ENCODE data around the gene CAPZB. TPM values are rescaled to one million over a fixed set of nuclear protein-coding genes. Genes with fewer than 3 reads are reported as not detected.

Gene CAPZB
- total RNA-seq, 4 donors from 2014 or later: 107 to 210 (median 119) TPM

DNA sequence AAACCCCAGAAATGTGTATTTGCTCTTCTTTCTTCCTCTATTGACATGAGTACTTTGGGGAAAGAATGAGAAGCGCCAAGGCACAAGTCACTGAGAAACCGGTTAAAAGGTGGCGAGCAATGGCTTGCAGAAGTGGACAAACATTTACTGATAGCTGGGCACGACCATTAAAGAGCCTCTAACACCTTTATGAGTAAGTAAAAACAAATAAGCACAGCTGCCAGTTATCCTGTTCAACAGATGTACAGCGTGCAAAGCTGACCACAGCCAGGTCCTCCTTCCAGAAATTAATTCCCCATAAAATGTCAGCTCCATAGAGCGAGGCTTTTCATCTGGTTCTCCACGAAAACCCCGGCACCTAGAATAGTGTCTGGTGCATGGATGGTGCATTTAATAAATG lies 72.7 kb downstream of the CAPZB start:
- H3K9me3 ChIP-seq: no peaks in the 10 kb centered on the region
- peaks cover 0 to 14% (median 0%) of the 10 kb centered on the region in 3 donors for H3K36me3 ChIP-seq
- H3K4me1 ChIP-seq: peaks cover 0 to 50% (median 4%) of the 10 kb centered on the region in 4 donors
- TF ChIP-seq, protein P1, sequence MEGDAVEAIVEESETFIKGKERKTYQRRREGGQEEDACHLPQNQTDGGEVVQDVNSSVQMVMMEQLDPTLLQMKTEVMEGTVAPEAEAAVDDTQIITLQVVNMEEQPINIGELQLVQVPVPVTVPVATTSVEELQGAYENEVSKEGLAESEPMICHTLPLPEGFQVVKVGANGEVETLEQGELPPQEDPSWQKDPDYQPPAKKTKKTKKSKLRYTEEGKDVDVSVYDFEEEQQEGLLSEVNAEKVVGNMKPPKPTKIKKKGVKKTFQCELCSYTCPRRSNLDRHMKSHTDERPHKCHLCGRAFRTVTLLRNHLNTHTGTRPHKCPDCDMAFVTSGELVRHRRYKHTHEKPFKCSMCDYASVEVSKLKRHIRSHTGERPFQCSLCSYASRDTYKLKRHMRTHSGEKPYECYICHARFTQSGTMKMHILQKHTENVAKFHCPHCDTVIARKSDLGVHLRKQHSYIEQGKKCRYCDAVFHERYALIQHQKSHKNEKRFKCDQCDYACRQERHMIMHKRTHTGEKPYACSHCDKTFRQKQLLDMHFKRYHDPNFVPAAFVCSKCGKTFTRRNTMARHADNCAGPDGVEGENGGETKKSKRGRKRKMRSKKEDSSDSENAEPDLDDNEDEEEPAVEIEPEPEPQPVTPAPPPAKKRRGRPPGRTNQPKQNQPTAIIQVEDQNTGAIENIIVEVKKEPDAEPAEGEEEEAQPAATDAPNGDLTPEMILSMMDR (IDR thresholded peaks at IDR 0.05): no peak
- no peak for TF ChIP-seq POLR2A (IDR thresholded peaks at IDR 0.05)
- H3K27me3 ChIP-seq: no peaks in the 10 kb centered on the region
- no peak overlapping the region for H3K4me3 ChIP-seq
- no peak for DNase-seq
- peak overlapping the region in 2 of 4 donors; percentile 44 to 71 for H3K27ac ChIP-seq

DNA sequence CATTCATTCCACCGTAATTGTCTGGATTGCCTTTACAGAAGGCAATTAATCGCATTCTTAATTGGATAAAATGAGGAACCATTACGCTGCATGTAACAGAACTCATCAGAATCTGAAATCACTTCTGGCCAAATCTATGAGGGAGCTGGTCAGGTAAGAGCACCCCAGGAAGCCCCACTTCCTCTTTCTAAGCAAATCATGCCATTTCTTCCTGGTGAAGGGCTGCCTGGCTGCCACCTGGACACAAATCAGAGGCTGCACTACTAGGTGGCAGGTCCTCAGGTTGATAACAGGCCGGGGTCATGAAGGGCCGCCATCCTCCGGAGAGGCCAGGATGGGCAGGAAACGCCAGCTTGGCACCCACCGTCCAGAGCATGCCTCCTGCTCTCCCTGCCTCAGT lies 73.7 kb downstream of the CAPZB start:
- DNase-seq: peak in 2 of 3 donors; percentile 66 to 68
- TF ChIP-seq POLR2A (IDR thresholded peaks at IDR 0.05): no peak
- TF ChIP-seq, protein P1 (IDR thresholded peaks at IDR 0.05): no peak
- Histone ChIP-seq H3K9me3 (no peaks in the 10 kb centered on the region), H3K4me1 (peaks cover 0 to 54% (median 4%) of the 10 kb centered on the region in 4 donors), H3K4me3 (no peak overlapping the region), H3K36me3 (peaks cover 0 to 18% (median 0%) of the 10 kb centered on the region in 3 donors), H3K27me3 (no peaks in the 10 kb centered on the region), H3K27ac (peak overlapping the region in 3 of 4 donors; percentile 38 to 59 (median 44))

DNA sequence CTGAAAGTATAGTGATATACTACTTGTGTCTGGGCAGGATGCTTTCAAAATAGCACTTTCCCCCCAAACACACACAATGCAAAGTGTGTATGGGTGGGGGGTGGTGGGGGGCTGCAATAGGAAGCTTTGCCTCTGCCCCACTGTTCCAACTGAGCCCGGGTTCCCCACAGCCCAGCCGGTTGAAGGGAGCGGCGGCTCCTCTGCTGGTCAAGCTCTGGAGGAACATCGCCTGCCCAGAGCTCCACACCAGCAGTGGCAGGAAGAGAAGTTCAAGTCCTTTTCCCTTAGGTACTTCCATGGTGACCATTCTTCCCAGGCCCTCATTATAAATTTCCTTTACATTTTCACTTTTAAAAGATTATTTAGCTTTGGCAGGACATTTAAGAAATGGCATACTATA lies 74.9 kb downstream of the CAPZB start:
- Histone ChIP-seq H3K36me3 (peaks cover 0 to 18% (median 0%) of the 10 kb centered on the region in 3 donors), H3K4me3 (no peak overlapping the region), H3K9me3 (no peaks in the 10 kb centered on the region), H3K4me1 (peaks cover 0 to 46% (median 4%) of the 10 kb centered on the region in 4 donors), H3K27me3 (no peaks in the 10 kb centered on the region), H3K27ac (no peak overlapping the region)
- no peak for DNase-seq
- TF ChIP-seq, protein P1 (IDR thresholded peaks at IDR 0.05): no peak
- no peak for TF ChIP-seq POLR2A (IDR thresholded peaks at IDR 0.05)

DNA sequence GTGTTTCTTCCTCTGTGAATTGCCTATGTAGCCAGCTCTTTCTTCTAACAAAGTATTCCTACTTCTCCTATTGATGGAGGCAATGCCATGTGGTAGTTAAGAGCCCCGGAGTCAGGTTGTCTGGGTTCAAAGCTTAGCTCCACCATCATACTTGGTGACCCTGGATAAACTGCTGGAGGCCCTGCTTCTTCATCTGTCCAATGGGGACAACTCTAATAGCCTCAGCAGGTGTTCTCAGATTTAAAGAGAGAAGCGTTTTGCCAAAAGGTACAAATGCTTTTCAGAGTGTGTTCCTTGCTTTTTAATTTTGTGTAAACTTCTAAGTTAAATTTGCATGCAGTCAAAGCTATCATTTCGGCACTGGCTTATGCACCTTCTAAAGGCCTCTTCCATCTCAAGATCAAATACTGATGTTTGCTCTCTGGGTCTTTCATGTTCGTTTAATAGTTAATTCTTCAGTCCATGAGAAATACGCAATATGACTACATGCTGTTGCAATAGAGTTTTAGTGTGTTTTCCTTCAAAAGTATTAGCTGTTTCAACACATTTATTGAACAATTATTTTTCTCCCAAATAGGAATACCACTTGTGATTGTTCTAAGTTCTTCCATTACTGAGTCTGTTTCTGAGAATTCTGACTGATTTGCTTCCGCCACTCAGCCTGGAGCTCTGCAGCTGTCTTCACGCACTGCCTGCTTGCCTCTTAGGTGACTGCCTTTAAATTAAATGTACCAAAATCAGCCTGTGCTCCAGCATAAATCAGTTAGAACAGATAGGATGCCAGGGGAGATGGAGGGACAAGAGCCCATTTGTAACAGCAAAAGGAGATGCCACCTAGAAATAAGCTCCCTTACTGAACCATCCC lies 75.6 kb downstream of the CAPZB start:
- TF ChIP-seq, protein P1 (IDR thresholded peaks at IDR 0.05): no peak
- TF ChIP-seq POLR2A (IDR thresholded peaks at IDR 0.05): no peak
- no peaks in the 10 kb centered on the region for H3K9me3 ChIP-seq
- H3K4me3 ChIP-seq: no peak overlapping the region
- no peak for DNase-seq
- peak overlapping the region in 1 of 4 donors; percentile 66 for H3K27ac ChIP-seq
- H3K36me3 ChIP-seq: peaks cover 0 to 18% (median 0%) of the 10 kb centered on the region in 3 donors
- H3K4me1 ChIP-seq: peaks cover 0 to 50% (median 4%) of the 10 kb centered on the region in 4 donors
- H3K27me3 ChIP-seq: no peaks in the 10 kb centered on the region

DNA sequence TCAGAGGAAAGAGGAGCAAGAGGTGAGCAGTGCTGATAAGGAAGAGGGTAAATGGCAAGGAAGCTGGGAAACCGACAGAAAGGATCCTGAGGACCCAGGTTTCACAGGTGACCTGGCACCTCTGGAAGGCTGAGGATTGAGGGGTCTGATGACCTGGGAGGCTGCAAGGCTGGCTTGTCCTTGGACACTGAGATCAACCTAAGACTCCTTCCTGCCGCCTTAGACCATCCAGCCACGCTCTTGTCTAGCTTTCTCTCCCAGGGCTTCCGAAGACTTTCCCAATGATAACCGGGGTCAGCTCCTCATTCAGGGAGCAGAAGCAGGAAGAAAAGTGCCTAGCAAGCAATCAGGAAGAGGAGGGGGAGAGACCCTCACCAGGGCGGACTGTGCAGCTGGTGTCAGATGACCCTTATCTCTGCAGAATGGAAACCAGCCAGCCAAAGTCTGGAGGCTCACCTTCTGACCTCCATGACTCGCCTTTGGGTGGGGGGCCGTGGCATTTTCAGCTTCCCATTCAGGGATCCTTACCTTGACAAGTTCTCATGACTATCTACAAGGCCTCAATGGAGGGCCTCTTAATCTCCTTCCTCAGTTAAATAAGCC lies 77.7 kb downstream of the CAPZB start:
- no peaks in the 10 kb centered on the region for H3K27me3 ChIP-seq
- no peak overlapping the region for H3K4me3 ChIP-seq
- no peak for DNase-seq
- H3K36me3 ChIP-seq: peaks cover 0 to 18% (median 0%) of the 10 kb centered on the region in 3 donors
- peak overlapping the region in 2 of 4 donors; percentile 17 to 66 for H3K27ac ChIP-seq
- no peaks in the 10 kb centered on the region for H3K9me3 ChIP-seq
- no peak for TF ChIP-seq POLR2A (IDR thresholded peaks at IDR 0.05)
- TF ChIP-seq, protein P1 (IDR thresholded peaks at IDR 0.05): no peak
- H3K4me1 ChIP-seq: peaks cover 0 to 49% (median 4%) of the 10 kb centered on the region in 4 donors
